PC-9 (cell line): ENCODE data around the gene TNIK. TPM values are rescaled to one million over a fixed set of nuclear protein-coding genes. Genes with fewer than 3 reads are reported as not detected.

ENCODE experiments used
- BruUV-seq: library from RNA; stranded (reverse); fragments of 400-500 nt; replicated peaks from 2 replicates; lab custom pipeline; 2021; lab: Mats Ljungman, UMichigan
- CTCF ChIA-PET: fragments of 300-600 bp; sonication (Branson Sonifier 250); formaldehyde crosslinking; loops from one replicate; lab custom pipeline; 2022; ENCODE audit warnings: antibody characterized with exemption; lab: Charles Lee
- POLR2A ChIA-PET: fragments of 300-600 bp; sonication (Branson Sonifier 250); formaldehyde crosslinking; loops from one replicate; lab custom pipeline; 2022; ENCODE audit warnings: antibody characterized with exemption; ENCODE audit not compliant: unreplicated experiment; lab: Charles Lee
- DNase-seq, 2 experiments: peaks; one replicate each; pipeline versions ENCODE4 v3.0.0 to v3.0.0-alpha.2; 2015 to 2022; ENCODE audit warnings: mixed read lengths in 1 of 2
- H2AFZ ChIP-seq: fragments of 200-600 bp; sonication (generic); 2 replicates; pipeline ENCODE4 v1.8.1; 2017; ENCODE audit warnings: antibody characterized with exemption
- H3F3A ChIP-seq: fragments of 200-600 bp; sonication (generic); 2 replicates; pipeline ENCODE4 v1.8.1; 2017; ENCODE audit warnings: antibody characterized with exemption, mild to moderate bottlenecking, low read depth; ENCODE audit not compliant: insufficient read depth
- H3K27ac ChIP-seq: fragments of 200-600 bp; sonication (generic); 2 replicates; pipeline ENCODE4 v1.6.1; 2016; ENCODE audit warnings: mixed run types
- H3K27me3 ChIP-seq: fragments of 200-600 bp; sonication (generic); 2 replicates; pipeline ENCODE4 v1.6.1; 2016; ENCODE audit warnings: low read depth, mixed run types; ENCODE audit not compliant: insufficient read depth
- H3K36me3 ChIP-seq: fragments of 200-600 bp; sonication (generic); 2 replicates; pipeline ENCODE4 v1.6.1; 2016; ENCODE audit warnings: low read depth, mixed run types
- H3K4me1 ChIP-seq: fragments of 200-600 bp; sonication (generic); replicated peaks from 2 replicates; pipeline ENCODE4 v1.6.1; 2016; ENCODE audit warnings: mixed run types; ENCODE audit not compliant: insufficient read depth
- H3K4me2 ChIP-seq: fragments of 200-600 bp; sonication (generic); 2 replicates; pipeline ENCODE4 v1.6.1; 2017; ENCODE audit warnings: mixed run types
- H3K4me3 ChIP-seq: fragments of 200-600 bp; sonication (generic); 2 replicates; pipeline ENCODE4 v1.6.1; 2016; ENCODE audit warnings: mixed run types
- H3K79me2 ChIP-seq: fragments of 200-600 bp; sonication (generic); 2 replicates; pipeline ENCODE4 v1.6.1; 2017; ENCODE audit warnings: low read depth, mixed run types
- H3K9me2 ChIP-seq: fragments of 200-600 bp; sonication (generic); 2 replicates; pipeline ENCODE4 v1.8.1; 2017; ENCODE audit warnings: mild to moderate bottlenecking; ENCODE audit not compliant: insufficient read depth
- H3K9me3 ChIP-seq: fragments of 200-600 bp; sonication (generic); 2 replicates; pipeline ENCODE4 v1.8.1; 2016; ENCODE audit warnings: low read depth; ENCODE audit not compliant: insufficient read depth
- H4K20me1 ChIP-seq: fragments of 200-600 bp; sonication (generic); 2 replicates; pipeline ENCODE4 v1.8.1; 2017; ENCODE audit not compliant: insufficient read depth
- CTCF ChIP-seq: fragments of 200-600 bp; sonication (generic); conservative IDR thresholded peaks from 2 replicates; pipeline ENCODE4 v1.6.1; 2017; ENCODE audit warnings: mixed run types, antibody characterized with exemption, mild to moderate bottlenecking, moderate library complexity
- EZH2 ChIP-seq: fragments of 200-600 bp; sonication (generic); IDR thresholded peaks from 2 replicates; pipeline ENCODE4 v1.8.0; 2017; ENCODE audit warnings: antibody characterized with exemption, low read depth
- intact Hi-C: fragments of 100-400 bp; cut with micrococcal nuclease; formaldehyde crosslinking; loops from one replicate; pipeline ENCODE4 v1.10.0; 2022; ENCODE audit not compliant: unreplicated experiment
- total RNA-seq: library from RNA; stranded (reverse); gene quantifications from 2 replicates; pipeline ENCODE4 v1.2.3, GENCODE V29; 2021

Gene TNIK
- total RNA-seq, 1 experiment from 2014 or later, result 30.7 TPM

- H3K4me2 ChIP-seq, result no peak overlapping the region
- no peak overlapping the region for H2AFZ ChIP-seq
- no peaks in the 10 kb centered on the region for H3F3A ChIP-seq
- H3K27me3 ChIP-seq, result no peaks in the 10 kb centered on the region
- no peak for DNase-seq
- no peaks in the 10 kb centered on the region for H4K20me1 ChIP-seq
- intact Hi-C loops, result no loop called here
- BruUV-seq, result no TSS peak
- H3K4me1 ChIP-seq, result peaks cover 9% of the 10 kb centered on the region; the same call in 1 of the 2 replicates
- TF ChIP-seq CTCF (no peak), EZH2 (no peak)
- no peak overlapping the region for H3K4me3 ChIP-seq
- H3K79me2 ChIP-seq, result peaks cover 29% of the 10 kb centered on the region
- H3K36me3 ChIP-seq, result no peaks in the 10 kb centered on the region; the same call in 1 of the 2 replicates
- H3K9me3 ChIP-seq, result no peaks in the 10 kb centered on the region
- ChIA-PET POLR2A (no interaction called here), CTCF (no interaction called here)
- no peaks in the 10 kb centered on the region for H3K9me2 ChIP-seq
- H3K27ac ChIP-seq, result no peak overlapping the region
These were observed 63.1 kb downstream of the TNIK start for GRCh38 chr3:171397089-171397488.

GRCh38 chr3:171396048-171396447, 64.2 kb downstream of the TNIK start:
- Histone ChIP-seq H3K79me2 (peaks cover 31% of the 10 kb centered on the region), H3K27ac (no peak overlapping the region), H3K4me3 (no peak overlapping the region), H3K27me3 (no peaks in the 10 kb centered on the region), H4K20me1 (no peaks in the 10 kb centered on the region), H3K4me2 (no peak overlapping the region), H3K4me1 (peaks cover 9% of the 10 kb centered on the region; the same call in 1 of the 2 replicates), H2AFZ (no peak overlapping the region), H3K36me3 (no peaks in the 10 kb centered on the region; the same call in 1 of the 2 replicates), H3F3A (no peaks in the 10 kb centered on the region), H3K9me2 (no peaks in the 10 kb centered on the region), H3K9me3 (0 out of 2 replicates have a peak, but pooled peaks cover 6% of the 10 kb centered on the region)
- BruUV-seq, result no TSS peak
- peak in 1 of 2 experiments; percentile 52 for DNase-seq
- CTCF ChIA-PET, result no interaction called here
- POLR2A ChIA-PET, result no interaction called here
- TF ChIP-seq CTCF (no peak), EZH2 (no peak)
- intact Hi-C loops, result no loop called here

GRCh38 chr3:171393032-171393744, 67.0 kb downstream of the TNIK start:
- Histone ChIP-seq H3K36me3 (no peaks in the 10 kb centered on the region; the same call in 1 of the 2 replicates), H3K79me2 (peaks cover 31% of the 10 kb centered on the region), H3K9me2 (no peaks in the 10 kb centered on the region), H3F3A (no peaks in the 10 kb centered on the region), H4K20me1 (no peaks in the 10 kb centered on the region), H3K9me3 (0 out of 2 replicates have a peak, but pooled peaks cover 6% of the 10 kb centered on the region), H3K4me3 (no peak overlapping the region), H3K27ac (no peak overlapping the region), H3K27me3 (no peaks in the 10 kb centered on the region), H3K4me1 (peaks cover 9% of the 10 kb centered on the region; the same call in 1 of the 2 replicates), H3K4me2 (no peak overlapping the region), H2AFZ (no peak overlapping the region)
- ChIA-PET POLR2A (no interaction called here), CTCF (no interaction called here)
- DNase-seq, result no peak
- intact Hi-C loops, result no loop called here
- no TSS peak for BruUV-seq
- no peak for TF ChIP-seq EZH2
- TF ChIP-seq CTCF, result no peak
